Gastroesophageal sphincter (tissue), 4 donors: ENCODE results near the gene UBE2D1. TPM values are rescaled to one million over a fixed set of nuclear protein-coding genes. Genes with fewer than 3 reads are reported as not detected.

Source experiments
- ATAC-seq: fragments of 150-250 bp; one replicate; pipeline ENCODE4 v1.9.1; 2016; ENCODE audit warnings: mild to moderate bottlenecking, moderate library complexity
- H3K27ac ChIP-seq, 4 donors: fragments of 200-600 bp; sonication (generic) in 3 of 4; 1 replicate in 3 of 4; 2 replicates in 1 of 4; pipeline ENCODE4 v1.5.1; 2016 to 2019
- H3K27me3 ChIP-seq: fragments of 200-600 bp; sonication (generic); one replicate; pipeline ENCODE4 v1.5.1; 2019
- H3K36me3 ChIP-seq, 2 donors: fragments of 200-600 bp; sonication (generic); one replicate each; pipeline ENCODE4 v1.5.1; 2019; ENCODE audit warnings: control low read depth in 1 of 2
- H3K4me1 ChIP-seq, 3 donors: fragments of 200-600 bp; sonication (generic); 1 replicate in 2 of 3; 2 replicates in 1 of 3; pipeline ENCODE4 v1.5.1; 2016 to 2019; ENCODE audit warnings: control low read depth in 2 of 3
- H3K4me3 ChIP-seq, 2 donors: fragments of 200-600 bp; sonication (generic); one replicate each; pipeline ENCODE4 v1.5.1; 2019; ENCODE audit warnings: mild to moderate bottlenecking in 1 of 2, moderate library complexity in 1 of 2
- H3K9me3 ChIP-seq, 3 donors: fragments of 200-600 bp; sonication (generic); one replicate each; pipeline ENCODE4 v1.5.1; 2017 to 2019; ENCODE audit warnings: control low read depth in 2 of 3
- EP300 ChIP-seq: sonication (generic); formaldehyde crosslinking; IDR thresholded peaks from one replicate; pipeline ENCODE4 v1.6.1; 2017; ENCODE audit warnings: antibody characterized with exemption, mild to moderate bottlenecking
- POLR2A ChIP-seq, 2 donors: fragments of 450-650 bp; IDR thresholded peaks; one replicate each; pipeline ENCODE4 v1.6.1; 2017; ENCODE audit warnings: antibody characterized with exemption in 2 of 2, mild to moderate bottlenecking in 2 of 2, moderate library complexity in 1 of 2
- POLR2AphosphoS5 ChIP-seq: sonication (generic); formaldehyde crosslinking; IDR thresholded peaks from one replicate; pipeline ENCODE4 v1.6.1; 2017; ENCODE audit warnings: antibody characterized with exemption
- WGBS, 2 donors: methylation state at CpG; one replicate each; pipeline ENCODE4 v1.1.5; 2018; ENCODE audit warnings: low coverage in 1 of 2; 5-methylcytosine and 5-hydroxymethylcytosine counted together
- total RNA-seq, 4 donors: library from RNA; depleted of rRNA; stranded (reverse); fragments of >200 nt; gene quantifications; one replicate each; pipeline ENCODE4 v1.1.0, GENCODE V29; 2016
- TF ChIP-seq, protein P1 (sequence below), 4 experiments: fragments of 200-600 bp in 2 of 4; fragments of 450-650 bp in 2 of 4; sonication (generic) in 1 of 4; IDR thresholded peaks; one replicate each; pipeline ENCODE4 v1.5.1; 2017 to 2019; ENCODE audit warnings: antibody characterized with exemption in 4 of 4, mild to moderate bottlenecking in 2 of 4, moderate library complexity in 2 of 4

UBE2D1 gene
- total RNA-seq, 4 donors from 2014 or later = 16.4 to 23.5 (median 19.0) TPM

DNA sequence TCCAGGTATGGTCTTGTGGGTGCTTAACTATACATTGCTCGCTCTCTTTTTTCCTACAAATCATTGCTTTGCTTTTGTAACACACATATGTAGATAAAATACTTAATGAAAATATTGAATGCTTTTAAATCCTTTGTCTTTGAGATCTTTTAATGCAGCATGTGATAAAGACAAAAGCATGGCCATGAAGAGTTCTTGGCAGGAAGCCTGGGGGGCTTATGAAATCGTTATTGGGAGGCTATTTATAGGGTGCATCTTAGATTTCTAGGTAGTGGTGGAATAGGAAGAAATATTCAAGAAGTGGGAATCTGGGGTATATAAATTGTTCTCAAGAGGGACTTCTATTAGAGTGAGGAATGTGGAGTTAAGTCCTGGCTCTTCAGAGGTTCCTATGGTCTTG, 21.9 kb downstream of the UBE2D1 start:
- TF ChIP-seq EP300 (no peak), POLR2AphosphoS5 (no peak), POLR2A (IDR thresholded peaks at IDR 0.05) (no peak)
- TF ChIP-seq, protein P1, sequence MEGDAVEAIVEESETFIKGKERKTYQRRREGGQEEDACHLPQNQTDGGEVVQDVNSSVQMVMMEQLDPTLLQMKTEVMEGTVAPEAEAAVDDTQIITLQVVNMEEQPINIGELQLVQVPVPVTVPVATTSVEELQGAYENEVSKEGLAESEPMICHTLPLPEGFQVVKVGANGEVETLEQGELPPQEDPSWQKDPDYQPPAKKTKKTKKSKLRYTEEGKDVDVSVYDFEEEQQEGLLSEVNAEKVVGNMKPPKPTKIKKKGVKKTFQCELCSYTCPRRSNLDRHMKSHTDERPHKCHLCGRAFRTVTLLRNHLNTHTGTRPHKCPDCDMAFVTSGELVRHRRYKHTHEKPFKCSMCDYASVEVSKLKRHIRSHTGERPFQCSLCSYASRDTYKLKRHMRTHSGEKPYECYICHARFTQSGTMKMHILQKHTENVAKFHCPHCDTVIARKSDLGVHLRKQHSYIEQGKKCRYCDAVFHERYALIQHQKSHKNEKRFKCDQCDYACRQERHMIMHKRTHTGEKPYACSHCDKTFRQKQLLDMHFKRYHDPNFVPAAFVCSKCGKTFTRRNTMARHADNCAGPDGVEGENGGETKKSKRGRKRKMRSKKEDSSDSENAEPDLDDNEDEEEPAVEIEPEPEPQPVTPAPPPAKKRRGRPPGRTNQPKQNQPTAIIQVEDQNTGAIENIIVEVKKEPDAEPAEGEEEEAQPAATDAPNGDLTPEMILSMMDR (IDR thresholded peaks at IDR 0.05) = no peak
- H3K4me3 ChIP-seq = no peak overlapping the region
- 50 to 53% methylated on average over 2 of the region's 2 CpGs for WGBS, 2 donors

DNA sequence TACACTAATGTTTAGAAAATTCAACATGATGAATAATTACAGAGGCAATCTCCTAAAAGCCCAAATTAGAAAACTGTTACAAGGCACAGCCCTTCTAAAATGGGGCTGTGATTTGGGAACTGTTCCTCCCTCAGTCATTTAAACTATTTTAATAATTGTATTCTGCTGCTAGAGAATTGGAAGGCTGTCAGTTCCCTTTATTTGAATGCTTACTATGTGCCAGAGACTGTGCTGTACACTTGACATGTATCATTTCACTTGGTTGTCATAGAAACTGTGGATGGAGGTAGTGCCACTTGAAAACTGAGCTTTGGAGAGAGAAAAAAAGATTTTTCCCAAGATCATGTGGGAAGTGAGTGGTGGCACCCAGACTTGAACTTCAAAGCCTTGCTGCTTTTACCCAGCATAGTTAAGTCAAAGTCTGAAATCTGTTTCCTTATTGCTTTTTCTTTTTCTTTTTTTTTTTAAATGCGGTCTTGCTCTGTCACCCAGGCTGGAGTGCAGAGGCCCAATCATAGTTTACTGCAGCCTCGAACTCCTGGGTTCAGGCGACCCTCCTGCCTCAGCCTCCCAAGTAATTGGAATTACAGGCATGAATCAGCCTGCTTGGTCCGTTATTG, 23.6 kb downstream of the UBE2D1 start:
- H3K27me3 ChIP-seq = no peaks in the 10 kb centered on the region
- no peak for ATAC-seq
- H3K4me3 ChIP-seq = no peak overlapping the region
- peaks cover 0 to 14% (median 0%) of the 10 kb centered on the region in 3 donors for H3K4me1 ChIP-seq
- no peak overlapping the region for H3K27ac ChIP-seq
- TF ChIP-seq POLR2AphosphoS5 = no peak
- TF ChIP-seq POLR2A (IDR thresholded peaks at IDR 0.05) = no peak
- TF ChIP-seq, protein P1 (IDR thresholded peaks at IDR 0.05) = no peak
- no peak for TF ChIP-seq EP300
- no peaks in the 10 kb centered on the region for H3K36me3 ChIP-seq
- no peaks in the 10 kb centered on the region for H3K9me3 ChIP-seq
- WGBS, 2 donors = 83 to 100% methylated on average over 1 of the region's 4 CpGs

More for the DNA sequence above, 21.9 kb downstream of the UBE2D1 start:
- ATAC-seq = no peak
- Histone ChIP-seq H3K4me1 (peaks cover 0 to 25% (median 3%) of the 10 kb centered on the region in 3 donors), H3K27ac (no peak overlapping the region), H3K36me3 (no peaks in the 10 kb centered on the region), H3K9me3 (no peaks in the 10 kb centered on the region), H3K27me3 (no peaks in the 10 kb centered on the region)

DNA sequence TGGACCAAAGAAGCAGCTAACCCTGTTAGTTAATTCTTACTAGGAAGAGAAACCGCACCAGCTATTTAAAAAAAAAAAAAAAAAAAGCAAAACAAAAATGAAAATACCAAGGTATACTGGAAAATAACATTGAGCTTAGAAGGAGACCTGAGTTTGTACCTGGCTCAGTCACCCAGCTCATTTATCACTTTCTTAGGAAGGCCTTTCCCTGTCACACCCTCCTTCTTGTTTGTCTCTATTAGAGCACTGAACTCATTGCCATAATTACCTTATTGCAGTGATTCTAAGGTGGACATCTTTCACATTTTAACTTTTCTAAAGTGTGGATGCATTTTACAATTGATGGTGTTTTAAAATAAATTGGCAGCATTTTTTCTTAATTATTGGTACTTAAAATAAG, 24.1 kb downstream of the UBE2D1 start:
- H3K4me3 ChIP-seq = no peak overlapping the region
- WGBS, 2 donors = 100% methylated on average over 1 of the region's 1 CpG; no CpG with 5 or more reads in 1 of the 2 donors
- TF ChIP-seq EP300 = no peak
- TF ChIP-seq, protein P1 (IDR thresholded peaks at IDR 0.05) = no peak
- no peak for TF ChIP-seq POLR2A (IDR thresholded peaks at IDR 0.05)
- TF ChIP-seq POLR2AphosphoS5 = no peak
- H3K4me1 ChIP-seq = peaks cover 0 to 14% (median 0%) of the 10 kb centered on the region in 3 donors
- ATAC-seq = no peak
- no peak overlapping the region for H3K27ac ChIP-seq
- peaks cover 0 to 2% of the 10 kb centered on the region in 2 donors for H3K36me3 ChIP-seq
- no peaks in the 10 kb centered on the region for H3K9me3 ChIP-seq
- no peaks in the 10 kb centered on the region for H3K27me3 ChIP-seq

DNA sequence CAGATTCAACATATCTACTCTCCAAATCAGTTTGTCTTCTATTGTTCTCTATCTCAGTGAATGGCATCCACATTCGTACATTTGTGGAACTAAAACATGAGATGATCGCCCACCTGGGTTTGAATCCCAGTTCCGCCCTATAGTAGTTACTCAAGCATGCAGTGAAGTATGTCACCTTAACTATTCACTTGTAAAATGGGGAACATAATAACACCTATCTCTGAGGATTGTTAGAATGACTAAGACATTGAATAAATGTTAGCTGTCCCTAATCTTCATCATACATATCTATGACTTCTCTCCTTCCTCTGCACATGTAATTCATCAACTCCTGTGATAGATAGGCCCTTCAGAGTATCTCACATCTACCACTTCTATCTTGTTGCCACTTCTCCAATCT, 24.7 kb downstream of the UBE2D1 start:
- Histone ChIP-seq H3K27me3 (no peaks in the 10 kb centered on the region), H3K36me3 (peaks cover 0 to 8% of the 10 kb centered on the region in 2 donors), H3K9me3 (no peaks in the 10 kb centered on the region), H3K4me1 (peaks cover 0 to 14% (median 0%) of the 10 kb centered on the region in 3 donors), H3K27ac (no peak overlapping the region), H3K4me3 (no peak overlapping the region)
- no peak for ATAC-seq
- 90 to 100% methylated on average over 3 of the region's 3 CpGs for WGBS, 2 donors
- TF ChIP-seq, protein P1 (IDR thresholded peaks at IDR 0.05) = no peak
- TF ChIP-seq POLR2AphosphoS5 (no peak), EP300 (no peak), POLR2A (IDR thresholded peaks at IDR 0.05) (no peak)

DNA sequence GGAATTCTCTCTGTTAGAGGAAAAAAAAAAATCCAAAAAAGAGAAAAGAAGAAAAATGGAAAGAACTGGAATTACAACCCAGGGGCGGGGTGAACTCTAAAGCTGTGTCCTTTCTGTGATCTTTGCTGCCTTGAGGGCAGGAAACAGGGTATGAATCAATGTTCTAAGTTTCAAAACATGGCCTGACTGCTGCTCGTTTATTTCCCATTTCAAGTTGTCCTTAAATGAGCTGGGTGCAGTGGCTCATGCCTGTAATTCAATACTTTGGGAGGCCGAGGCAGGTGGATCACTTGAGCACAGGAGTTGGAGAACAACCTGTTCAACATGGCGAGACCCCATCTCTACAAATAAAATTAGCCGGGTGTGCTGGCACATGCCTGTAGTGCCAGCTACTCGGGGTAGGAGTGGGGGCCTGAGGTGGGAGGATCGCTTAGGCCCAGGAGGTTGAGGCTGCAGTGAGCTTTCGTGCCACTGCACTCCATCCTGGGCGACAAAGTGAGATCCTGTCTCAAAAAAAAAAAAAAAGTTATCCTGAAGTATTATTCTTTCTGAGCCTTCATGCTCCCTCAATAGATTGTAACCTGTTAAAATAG, 25.7 kb downstream of the UBE2D1 start:
- peaks cover 0 to 16% of the 10 kb centered on the region in 2 donors for H3K36me3 ChIP-seq
- H3K27ac ChIP-seq = no peak overlapping the region
- no peaks in the 10 kb centered on the region for H3K27me3 ChIP-seq
- peaks cover 0 to 14% (median 0%) of the 10 kb centered on the region in 3 donors for H3K4me1 ChIP-seq
- TF ChIP-seq POLR2A (IDR thresholded peaks at IDR 0.05) (no peak), EP300 (no peak), POLR2AphosphoS5 (no peak)
- TF ChIP-seq, protein P1 (IDR thresholded peaks at IDR 0.05) = no peak
- no peak for ATAC-seq
- WGBS, 2 donors = 81 to 85% methylated on average over 3 to 9 of the region's 9 CpGs
- H3K4me3 ChIP-seq = no peak overlapping the region
- no peaks in the 10 kb centered on the region for H3K9me3 ChIP-seq
